GM19467 (cell line): ENCODE data around the gene GRIA2.
"Not testable (repeated sequence)": the region's sequence is repeated elsewhere in the genome, so short reads cannot be mapped to it uniquely, and the experiment has no call there.

Experiments used
- ATAC-seq: cut with Tn5 transposase; IDR thresholded peaks from one replicate; pipeline ENCODE4 v1.9.1; 2021; ENCODE audit warnings: mild to moderate bottlenecking, moderate library complexity; ENCODE audit not compliant: unreplicated experiment

Gene GRIA2

GRCh38 chr4:157220371-157220881 lies at the start of gene GRIA2:
Gene GRIA2, plus strand, starts transcription at chr4:157220728. Its CDS starts 315 bp downstream, at chr4:157221043.
- no peak for ATAC-seq

- ATAC-seq: no peak
Observed at GRCh38 chr4:157172011-157172410, 48.5 kb upstream of the GRIA2 start.

- ATAC-seq: not testable (repeated sequence)
Observed at GRCh38 chr4:157180268-157180667, 40.3 kb upstream of the GRIA2 start.

GRCh38 chr4:157184300-157184699 lies 36.2 kb upstream of the GRIA2 start:
- no peak for ATAC-seq

GRCh38 chr4:157185363-157185762 lies 35.2 kb upstream of the GRIA2 start:
- no peak for ATAC-seq

- ATAC-seq: no peak
Observed at GRCh38 chr4:157195374-157195773, 25.2 kb upstream of the GRIA2 start.

- no peak for ATAC-seq
Observed at GRCh38 chr4:157196046-157196445, 24.5 kb upstream of the GRIA2 start.

GRCh38 chr4:157204634-157205244 lies 15.8 kb upstream of the GRIA2 start:
- no peak for ATAC-seq

- ATAC-seq: no peak
Observed at GRCh38 chr4:157217708-157218107, 2.8 kb upstream of the GRIA2 start.

GRCh38 chr4:157219711-157220370 lies 687 bp upstream of the GRIA2 start:
- no peak for ATAC-seq

GRCh38 chr4:157221426-157221894 lies 932 bp downstream of the GRIA2 start:
- ATAC-seq: no peak

- no peak for ATAC-seq
Observed at GRCh38 chr4:157221895-157222770, 1.6 kb downstream of the GRIA2 start.

- no peak for ATAC-seq
Observed at GRCh38 chr4:157222771-157223160, 2.2 kb downstream of the GRIA2 start.

GRCh38 chr4:157223456-157223855 lies 2.9 kb downstream of the GRIA2 start:
- no peak for ATAC-seq

- no peak for ATAC-seq
Observed at GRCh38 chr4:157225096-157225495, 4.6 kb downstream of the GRIA2 start.

- no peak for ATAC-seq
Observed at GRCh38 chr4:157226035-157226434, 5.5 kb downstream of the GRIA2 start.

GRCh38 chr4:157226601-157227000 lies 6.1 kb downstream of the GRIA2 start:
- ATAC-seq: no peak

- ATAC-seq: no peak
Observed at GRCh38 chr4:157231525-157231924, 11.0 kb downstream of the GRIA2 start.

GRCh38 chr4:157242871-157243270 lies 22.3 kb downstream of the GRIA2 start:
- no peak for ATAC-seq

GRCh38 chr4:157244348-157244747 lies 23.8 kb downstream of the GRIA2 start:
- no peak for ATAC-seq

- ATAC-seq: no peak
Observed at GRCh38 chr4:157245351-157245750, 24.8 kb downstream of the GRIA2 start.
